Measurements from ENCODE around the gene TMEM151A.
"Not testable (repeated sequence)": the region's sequence is repeated elsewhere in the genome, so short reads cannot be mapped to it uniquely, and the experiment has no call there.

TMEM151A gene

DNA sequence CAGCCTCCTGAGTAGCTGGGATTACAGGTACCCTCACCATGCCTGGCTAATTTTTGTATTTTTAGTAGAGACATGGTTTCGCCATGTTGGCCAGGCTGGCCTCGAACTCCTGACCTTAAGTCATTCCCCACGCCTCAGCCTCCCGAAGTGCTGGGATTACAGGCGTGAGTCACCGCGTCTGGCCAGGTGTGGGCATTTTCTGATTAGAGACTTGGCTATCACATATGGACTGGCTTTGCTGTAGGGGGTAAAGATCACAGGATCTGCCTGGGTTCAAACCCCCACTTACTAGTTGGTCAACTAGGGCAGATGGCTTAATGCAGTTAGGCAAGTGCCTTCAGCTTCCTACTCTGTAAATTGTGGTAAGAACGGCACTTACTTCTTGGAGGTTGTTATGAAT is 18.6 kb downstream of the TMEM151A start:
- peak; percentile 18 for DNase-seq

DNA sequence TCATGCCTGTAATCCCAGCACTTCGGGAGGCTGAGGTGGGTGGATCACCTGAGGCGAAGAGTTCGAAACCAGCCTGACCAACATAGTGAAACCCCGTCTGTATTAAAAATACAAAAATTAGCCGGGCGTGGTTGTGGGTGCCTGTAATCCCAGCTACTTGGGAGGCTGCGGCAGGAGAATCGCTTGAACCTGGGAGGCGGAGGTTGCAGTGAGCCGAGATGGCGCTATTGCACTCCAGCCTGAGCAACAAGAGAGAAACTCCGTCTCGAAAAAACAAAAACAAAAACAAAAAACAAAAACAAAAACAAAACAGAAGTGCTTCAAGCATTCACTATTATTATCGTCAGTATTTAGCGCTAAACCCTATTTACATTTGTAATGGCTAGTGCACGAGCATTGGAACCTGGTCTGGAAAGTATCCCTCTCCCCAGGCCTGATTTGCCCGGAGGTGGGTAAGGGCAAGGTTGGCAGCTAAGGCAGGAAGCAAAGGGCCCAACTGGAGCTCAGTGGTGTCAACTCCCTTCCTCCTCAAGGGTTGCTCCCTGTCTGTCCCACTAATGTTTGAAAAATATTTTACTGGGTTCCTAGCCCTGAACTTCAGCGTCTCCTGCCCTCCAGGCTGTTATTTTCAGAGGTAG is 19.2 kb downstream of the TMEM151A start:
- peak; percentile 4 for DNase-seq

DNA sequence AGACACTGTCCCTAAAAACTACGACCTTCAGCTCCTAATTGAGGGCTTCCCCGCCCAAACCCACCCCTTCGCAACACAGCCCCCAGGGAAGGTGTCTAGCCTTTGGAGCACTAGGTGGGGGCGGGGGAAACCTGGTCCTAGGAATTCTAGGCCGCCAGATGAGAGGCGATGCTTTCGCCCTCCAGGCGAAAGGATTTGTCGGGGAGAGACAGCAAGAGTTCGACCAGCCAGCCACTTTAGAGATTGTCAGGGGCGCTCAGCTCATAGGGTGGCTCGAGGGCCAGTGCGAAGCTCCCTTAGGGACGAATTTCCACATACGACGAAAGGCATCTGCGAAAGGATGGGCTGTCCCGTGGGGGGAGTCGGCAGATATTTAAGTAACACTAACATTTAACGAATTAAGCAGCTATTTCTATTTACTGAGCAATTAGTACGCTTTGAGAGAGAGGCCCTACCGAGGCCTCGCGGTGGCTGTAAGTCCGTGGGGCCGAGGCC is 19.8 kb downstream of the TMEM151A start:
- no peak for DNase-seq

DNA sequence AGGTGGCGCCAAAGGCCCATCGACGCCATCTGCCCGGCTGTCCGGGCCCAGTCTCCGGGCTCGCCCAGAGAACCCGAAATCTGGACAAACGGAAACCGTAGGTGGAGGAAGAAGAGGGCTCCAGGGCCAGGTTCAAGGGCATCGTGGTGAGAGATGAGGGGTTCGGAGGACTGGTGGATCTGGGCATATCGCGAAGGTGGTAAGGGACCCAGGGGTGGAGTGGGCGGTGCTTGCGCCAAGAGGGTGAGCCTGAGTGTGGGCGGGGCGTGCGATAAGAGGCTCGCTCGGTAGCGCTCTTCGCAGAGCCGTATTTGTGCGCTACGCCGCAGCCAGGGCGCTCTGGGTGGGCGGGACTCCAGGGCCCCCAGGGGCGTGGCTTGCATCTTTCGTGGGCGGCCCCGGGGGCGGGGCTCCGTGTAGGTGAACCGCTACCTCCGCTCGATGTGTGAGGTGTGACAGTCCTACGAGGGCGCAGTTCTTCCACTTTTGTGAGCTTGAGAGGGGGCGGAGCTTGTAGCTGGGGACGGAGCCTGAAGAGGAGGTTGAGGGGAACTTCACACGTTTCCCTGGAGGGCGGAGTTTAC is 20.4 kb downstream of the TMEM151A start:
- peak; percentile 94 for DNase-seq

DNA sequence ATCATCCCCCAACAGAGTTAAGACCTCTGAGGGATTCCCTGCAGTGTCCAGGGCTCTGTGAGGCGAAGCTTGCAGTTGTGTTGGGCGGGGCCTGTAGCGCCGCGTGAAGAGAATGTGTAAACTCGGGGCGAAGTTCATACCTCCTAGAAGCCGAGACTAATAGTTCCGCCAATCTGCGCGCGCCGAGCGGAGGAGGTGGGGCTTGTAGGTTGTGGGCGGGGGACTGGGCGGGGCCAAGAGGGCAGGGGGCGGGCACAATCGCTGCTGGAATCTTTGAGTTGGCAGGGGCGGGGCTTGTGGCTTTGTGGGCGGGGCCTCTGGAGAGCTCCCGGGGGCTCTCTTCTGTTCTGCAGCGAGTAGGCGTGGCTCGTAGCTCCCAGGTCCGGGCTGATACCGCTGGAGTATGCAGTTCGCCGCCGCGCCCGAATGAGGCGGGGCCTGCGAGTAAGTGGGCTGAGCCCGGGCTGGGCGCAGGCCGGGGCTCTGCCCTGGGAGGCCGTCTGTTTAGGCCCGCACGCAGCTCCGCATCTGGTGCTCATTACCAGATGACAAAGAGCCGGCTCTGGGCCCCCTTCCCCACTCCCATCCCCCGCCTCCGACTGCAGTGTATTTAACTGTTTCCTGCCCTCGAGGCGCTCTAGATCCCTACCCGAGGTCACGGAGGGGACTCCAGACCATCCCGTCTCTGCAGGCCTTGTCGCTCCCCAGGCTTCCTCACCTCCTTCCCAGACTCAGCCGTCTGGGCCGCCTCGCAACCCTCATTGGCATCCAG is 21.0 kb downstream of the TMEM151A start:
- DNase-seq = peak; percentile 99

DNA sequence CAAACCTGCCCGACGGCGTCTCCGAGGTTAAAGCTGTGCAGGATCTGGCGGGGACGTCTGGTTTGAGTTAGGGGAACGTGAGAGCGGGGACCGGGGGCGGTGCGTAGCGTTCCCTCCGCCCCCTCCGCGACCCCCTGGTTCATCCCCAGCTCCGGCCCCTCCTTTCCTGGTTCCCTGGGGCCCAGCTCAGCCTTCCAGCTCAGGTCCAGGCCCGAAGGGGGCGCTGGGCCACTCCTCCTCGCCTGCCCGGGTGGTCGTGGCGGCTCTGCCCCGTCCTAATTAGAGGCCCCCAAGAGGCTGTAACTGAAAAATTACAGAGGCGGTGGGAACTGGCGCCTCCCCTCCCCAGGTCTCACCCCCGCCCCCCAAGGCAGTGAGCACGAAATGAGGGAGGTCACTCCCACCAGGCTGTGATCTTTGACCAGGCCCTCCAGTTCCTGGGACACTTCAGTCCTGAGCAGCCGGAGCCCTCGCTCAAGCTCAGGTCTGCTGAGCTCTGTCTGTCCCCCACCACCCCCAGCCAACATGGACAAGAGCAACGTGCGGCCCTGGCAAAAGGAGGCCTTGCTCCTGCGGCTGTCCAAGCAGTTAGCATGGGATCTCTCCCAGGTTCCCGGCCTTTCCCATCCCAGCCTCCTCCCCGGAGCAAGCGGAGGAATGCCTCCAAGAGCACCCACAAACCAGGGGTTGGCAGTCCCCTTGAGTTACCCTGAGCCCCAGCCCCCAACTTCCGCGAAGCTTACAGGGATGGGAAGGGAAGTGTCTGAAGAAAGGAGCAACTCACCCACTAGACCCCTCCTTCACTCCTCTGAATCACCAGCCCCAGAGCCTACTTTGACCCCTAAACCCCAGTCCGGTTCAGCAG is 21.9 kb downstream of the TMEM151A start:
- peak; percentile 90 for DNase-seq

DNA sequence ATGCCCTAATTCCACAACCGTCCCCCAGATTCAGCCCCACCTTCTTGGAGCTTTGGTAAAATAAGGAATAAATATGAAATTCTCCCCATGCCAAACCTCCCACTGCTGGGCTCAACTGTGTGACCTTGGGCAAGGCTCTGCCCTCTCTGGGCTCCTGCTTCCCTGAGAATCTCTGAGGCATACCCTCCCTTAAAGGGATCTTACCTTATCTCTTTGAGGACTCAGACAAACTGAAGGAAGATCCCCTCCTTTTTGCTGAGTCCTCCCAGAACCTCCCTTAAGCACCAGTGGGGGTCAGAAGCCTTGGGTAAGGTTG is 22.4 kb downstream of the TMEM151A start:
- DNase-seq = no peak

DNA sequence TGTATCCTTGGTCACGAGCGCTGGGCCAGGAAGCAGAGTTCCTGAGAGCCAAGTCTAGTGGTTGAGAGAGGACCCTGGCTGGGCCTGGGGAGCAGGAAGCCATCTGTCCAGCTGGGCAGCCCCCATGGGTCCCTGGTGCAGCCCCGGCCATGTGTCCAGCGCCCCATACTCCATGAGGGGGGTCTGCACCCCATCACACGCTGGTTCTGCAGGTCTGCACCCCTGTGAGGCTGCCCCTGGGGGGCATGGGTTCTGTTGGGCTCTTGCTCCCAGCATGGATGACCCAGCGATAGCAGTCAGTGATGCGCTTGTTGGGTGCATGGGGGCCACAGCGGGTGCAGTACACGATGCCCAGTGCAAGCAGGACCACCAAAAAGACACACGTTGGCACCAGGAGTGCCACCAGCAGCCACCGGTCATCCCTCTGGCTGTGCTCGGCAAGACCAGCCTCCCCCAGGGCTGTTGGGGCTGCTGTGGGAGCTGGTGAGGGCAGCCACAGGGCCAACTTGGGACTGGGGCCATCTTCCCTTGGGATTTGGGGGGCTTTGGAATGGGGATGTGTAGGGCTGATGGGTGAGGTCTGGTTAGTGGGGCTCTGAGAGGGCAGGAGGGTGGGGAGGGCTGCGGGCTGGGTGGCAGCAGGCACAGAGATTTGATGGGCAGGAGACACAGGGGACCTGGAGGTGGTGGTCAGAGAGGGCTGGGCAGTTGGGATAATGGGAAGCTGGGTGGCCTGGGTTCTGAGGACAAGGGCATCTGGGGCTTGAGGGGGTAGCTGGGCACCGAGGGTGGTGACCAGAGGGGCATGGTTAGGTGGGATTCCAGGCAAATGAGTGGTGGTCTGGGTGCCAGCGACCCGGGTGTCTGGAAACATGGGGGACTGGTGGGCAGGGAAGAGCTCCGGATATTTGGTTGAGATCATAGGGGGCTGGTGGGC is 23.1 kb downstream of the TMEM151A start:
- peak; percentile 39 for DNase-seq

DNA sequence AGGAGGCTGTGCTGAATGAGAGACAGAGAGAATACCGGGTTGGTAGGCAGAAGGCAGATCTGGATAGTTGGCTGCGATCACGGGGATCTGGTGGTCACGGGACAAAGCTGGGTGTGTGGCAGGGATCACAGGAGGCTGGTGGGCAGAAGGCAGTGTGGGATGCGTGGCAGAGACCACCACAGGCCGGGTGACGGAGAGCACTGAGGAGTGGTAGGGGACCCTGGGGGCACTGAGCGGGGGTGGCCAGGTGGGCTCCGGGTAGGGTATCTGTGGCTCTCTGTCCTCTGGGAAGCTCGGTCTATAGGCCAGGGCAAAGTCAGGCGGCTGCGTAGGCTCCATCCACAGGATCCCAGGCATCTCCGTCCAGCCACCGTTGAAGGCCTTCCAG is 23.8 kb downstream of the TMEM151A start:
- peak; percentile 31 for DNase-seq

DNA sequence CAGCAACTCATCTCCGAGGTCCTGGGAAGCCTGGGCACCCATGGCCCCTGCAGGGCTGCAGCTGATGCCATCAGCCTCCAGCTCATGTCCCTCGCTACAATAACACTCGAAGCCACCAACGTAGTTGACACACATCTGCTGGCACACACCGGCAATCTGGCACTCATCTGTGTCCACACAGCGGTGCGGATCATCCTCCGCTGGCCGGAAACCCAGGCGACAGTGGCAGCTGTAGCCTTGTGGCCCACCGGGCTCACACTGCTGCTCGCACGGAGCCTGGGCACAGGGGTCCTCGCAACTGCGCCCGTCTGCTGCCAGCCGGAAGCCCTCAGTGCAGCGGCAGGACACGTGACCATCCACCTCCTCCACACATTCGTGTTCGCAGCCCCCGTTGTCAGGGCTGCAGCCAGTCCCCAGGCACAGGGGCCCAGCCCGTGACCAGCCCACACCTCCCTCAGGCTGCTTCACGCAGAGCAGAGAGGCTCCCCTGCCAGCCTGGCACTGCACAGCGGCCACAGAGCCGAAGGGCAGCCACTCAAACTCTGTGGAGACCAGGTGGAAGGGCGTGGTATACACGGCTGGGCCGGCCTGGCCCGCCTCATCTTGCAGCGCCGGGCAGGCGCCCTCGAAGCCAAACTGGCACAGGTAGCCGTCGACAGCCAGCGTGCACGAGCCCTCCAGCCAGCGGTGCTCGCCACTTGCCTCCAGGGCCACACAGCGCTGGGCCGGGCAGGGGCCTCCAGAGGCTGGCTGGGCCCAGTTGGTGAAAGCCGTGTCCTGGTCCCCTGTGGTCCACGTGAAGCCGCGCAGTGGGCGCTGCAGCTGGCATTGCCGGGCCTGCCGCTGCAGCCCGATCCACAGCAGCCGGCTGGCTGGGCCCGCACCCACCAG is 24.5 kb downstream of the TMEM151A start:
- no peak for DNase-seq

DNA sequence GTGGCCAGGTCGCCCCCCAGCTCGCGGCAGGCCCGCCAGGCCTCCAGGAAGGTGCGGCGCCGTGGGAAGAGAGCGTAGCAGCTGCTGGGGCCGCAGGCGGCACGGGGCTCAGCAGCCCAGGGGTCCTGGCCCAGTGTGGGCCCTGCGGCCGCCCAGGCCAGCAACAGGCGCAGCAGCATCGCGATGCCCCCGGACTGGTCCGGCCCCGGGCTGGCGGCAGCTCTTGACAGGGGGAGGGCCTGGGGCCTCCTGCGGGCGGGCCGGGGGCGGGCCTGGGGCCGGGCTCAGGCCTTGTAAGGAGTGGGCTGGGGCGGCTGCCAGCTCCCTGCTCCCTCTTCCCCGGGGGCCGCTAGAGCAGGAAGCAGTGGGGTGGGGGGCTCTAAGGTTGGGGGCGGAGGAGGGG is 25.2 kb downstream of the TMEM151A start, which contains the start of gene CD248:
CD248 (minus strand) TSS at position 196 of the 403 bp plus-strand sequence; CDS start at position 179, 17 bp downstream.
- DNase-seq = peak; percentile 91

DNA sequence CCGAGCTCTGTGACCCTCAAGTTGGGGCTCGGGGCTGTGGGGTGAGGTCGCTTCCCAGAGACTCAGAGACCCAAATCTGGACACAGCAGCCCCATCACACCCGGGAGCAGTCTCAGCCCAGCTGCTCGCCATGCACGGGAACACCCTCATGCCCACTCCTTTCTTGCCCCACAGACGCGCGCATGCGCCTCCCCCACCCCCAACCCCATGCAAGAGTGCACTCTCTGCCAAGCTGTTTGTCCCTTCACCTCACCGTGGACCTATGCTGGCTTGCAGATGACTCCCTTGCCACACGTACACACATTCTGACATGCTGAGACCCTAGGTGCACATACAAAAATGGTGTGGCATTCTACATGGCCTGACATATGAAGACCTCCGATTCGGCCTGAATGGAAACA is 25.6 kb downstream of the TMEM151A start:
- peak; percentile 79 for DNase-seq

DNA sequence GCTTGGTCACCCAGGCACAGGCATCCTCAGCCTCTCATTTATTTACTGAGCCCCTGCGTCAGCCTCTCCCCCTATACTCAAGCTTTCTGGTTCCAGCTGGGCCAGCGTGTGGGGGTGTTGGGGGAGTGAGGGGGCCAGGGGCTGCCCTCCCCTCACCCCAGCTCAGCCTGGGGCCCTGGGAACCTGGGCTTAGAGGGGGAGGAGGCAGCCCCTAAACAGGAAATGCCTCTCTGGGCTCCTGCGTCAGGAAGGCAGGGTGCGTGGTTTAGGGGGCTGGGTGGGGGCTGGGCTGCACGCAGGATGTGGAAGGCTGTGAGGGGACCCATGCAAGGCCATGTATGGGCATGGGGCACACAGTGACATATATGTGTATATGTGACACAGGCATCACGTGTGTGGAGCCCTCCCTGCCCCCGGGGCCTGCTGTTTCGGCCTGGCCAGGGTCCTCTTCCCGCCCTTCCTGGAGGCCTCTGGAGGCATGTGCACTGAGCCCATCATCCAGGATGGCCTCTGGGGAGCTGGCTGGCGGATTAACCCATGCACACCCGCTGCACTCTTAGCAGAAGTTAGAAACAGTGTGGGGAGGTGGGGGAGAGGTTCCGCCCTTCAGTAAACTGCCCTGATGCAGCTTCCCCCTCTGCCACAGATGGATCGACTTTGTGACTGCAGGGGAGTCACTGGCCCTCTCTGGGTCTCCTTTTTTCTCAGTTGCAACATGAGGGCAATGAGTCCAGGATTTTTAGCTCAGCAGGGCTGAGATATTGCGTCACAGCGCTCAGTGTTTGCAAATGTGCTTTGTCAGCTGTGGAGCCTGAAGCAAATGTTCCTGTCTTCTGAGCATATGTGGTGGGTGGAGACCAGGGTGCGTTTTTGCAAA is 26.3 kb downstream of the TMEM151A start:
- peak; percentile 73 for DNase-seq

DNA sequence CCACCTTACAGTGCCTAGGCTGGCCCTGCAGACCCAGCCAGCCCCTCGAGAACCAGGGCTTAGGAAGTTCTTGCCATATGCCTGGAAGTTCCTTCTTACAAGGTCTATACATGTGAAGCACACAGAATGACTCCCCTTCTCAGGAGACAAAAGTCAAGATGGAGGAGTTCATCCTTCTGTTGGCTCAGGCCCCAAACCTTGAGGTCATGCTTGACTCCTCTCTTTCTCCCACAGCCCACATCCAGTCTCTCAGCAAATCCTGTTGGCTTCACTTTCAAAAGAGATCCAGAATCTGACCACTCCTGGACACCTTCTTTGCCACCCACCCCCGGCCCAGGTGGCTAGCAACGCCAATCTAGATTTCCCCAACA is 26.9 kb downstream of the TMEM151A start:
- no peak for DNase-seq

DNA sequence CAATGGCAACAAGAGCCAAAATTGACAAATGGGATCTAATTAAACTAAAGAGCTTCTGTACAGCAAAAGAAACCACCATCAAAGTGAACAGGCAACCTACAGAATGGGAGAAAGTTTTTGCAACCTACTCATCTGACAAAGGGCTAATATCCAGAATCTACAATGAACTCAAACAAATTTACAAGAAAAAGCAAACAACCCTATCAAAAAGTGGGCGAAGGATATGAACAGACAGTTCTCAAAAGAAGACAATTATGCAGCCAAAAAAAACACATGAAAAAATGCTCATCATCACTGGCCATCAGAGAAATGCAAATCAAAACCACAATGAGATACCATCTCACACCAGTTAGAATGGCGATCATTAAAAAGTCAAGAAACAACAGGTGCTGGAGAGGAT is 28.6 kb downstream of the TMEM151A start:
- DNase-seq = not testable (repeated sequence)

DNA sequence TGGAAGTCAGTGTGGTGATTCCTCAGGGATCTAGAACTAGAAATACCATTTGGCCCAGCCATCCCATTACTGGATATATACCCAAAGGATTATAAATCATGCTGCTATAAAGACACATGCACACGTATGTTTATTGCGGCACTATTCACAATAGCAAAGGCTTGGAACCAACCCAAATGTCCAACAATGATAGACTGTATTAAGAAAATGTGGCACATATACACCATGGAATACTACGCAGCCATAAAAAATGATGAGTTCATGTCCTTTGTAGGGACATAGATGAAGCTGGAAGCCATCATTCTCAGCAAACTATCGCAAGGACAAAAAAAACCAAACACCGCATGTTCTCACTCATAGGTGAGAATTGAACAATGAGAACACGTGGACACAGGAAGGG is 29.1 kb downstream of the TMEM151A start:
- DNase-seq = not testable (repeated sequence)

DNA sequence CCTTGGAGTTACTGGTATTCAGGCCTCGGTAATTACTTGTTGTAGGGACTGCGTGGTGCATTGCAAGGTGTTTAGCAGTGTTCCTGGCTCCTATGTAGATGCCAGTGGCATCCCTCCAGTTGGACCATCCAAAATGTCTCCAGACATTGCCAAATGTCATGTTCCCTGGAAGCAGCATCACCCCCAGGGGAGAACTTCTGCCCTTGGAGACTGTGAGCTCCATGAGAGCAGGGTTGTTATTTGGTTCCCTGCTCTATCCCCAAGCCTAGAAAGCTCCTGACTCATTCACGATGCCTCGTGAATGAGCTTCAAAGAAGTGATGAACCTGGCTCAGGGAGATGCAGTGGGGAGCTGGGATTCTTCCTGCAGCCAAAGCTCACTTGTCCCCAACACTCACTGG is 29.9 kb downstream of the TMEM151A start:
- DNase-seq = no peak

DNA sequence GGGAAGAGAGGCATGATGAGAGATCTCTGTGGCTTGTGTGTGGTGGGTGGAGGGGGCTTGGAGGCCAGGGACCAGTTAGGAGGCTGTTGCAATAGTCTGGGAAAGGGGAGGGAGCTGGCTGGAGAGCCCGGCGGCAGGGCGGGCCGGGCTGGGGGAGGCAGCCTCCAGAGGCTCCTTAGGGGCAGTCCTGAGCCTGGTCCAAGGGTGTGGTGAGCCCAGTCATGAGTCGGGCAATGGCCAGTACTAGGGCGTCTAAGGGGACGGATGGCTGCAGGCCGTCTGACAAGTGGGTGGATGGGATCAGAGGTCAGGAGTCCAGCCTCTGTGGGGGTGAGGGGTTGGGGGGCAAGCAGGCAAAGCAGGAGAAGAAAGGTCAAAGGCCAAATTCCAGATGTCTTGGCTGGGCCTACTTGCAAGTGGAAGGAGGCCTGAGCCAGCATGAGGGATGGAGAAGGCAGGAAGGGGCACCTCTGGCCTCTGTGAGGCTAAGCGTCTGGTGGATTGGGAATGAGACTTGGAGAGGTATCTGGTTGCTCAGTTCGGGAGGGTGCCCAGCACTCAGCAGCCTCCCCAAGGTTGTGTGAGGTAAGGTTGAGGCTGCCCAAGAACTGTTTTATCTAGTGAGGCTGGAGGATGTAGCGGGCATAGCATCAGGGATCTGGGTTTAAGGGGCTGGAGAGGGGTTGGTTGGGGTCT is 31.2 kb downstream of the TMEM151A start:
- DNase-seq = no peak

DNA sequence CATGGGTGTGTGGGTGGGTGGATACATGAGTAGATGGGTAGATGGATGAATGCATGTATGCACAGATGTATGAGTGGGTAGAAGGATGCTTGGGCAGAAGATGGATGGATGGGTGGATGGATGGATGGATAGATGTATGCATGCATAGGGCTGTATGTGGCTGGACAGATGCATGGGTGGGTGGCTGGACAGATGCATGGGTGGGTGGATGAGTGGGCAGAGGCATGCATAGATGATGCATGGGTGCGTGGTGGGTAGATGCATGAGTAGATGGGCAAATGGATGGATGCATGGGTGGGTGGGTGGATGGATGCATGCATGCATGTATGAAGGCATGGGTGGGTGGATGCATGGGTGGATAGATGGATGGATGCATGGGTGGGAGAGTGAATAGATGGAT is 32.0 kb downstream of the TMEM151A start:
- DNase-seq = no peak
